ENCODE measurements around the gene CASP1.

- no peak for TF ChIP-seq CTCF (IDR thresholded peaks at IDR 0.05)
- TF ChIP-seq POLR2A (IDR thresholded peaks at IDR 0.05), result no peak
Measured at GRCh38 chr11:105033343-105033742, 1.6 kb downstream of the CASP1 start.
